HG03039 (cell line): Measurements from ENCODE around the gene DCAF8.

ENCODE experiments used
- ATAC-seq: cut with Tn5 transposase; IDR thresholded peaks from one replicate; pipeline ENCODE4 v1.9.1; 2021; ENCODE audit warnings: mild to moderate bottlenecking, moderate library complexity; ENCODE audit not compliant: unreplicated experiment

DCAF8 gene

DNA sequence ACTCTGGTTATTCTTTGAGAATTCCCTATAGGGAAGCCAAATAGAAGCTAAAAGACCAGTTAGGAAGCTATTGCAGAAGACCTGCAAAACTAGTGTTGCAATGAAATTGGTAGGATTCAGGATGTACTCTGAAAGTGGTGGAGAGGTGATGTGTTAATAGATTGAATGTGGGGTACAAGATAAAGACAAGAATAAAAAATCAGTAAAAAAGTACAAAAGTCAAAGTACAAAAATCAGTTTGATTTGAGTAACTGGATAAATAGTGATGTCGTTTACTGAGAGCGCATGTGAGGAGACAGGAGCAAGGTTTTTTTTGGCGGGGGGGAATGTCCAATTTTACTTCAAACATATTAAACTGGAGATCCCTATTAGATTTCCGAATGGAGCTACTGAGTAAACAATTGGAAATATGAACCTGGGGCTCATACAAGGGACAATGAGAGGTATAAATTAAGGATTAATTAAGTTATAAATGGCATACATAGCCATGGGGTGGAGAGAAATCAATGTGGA is 2.5 kb upstream of the DCAF8 start:
- no peak for ATAC-seq

DNA sequence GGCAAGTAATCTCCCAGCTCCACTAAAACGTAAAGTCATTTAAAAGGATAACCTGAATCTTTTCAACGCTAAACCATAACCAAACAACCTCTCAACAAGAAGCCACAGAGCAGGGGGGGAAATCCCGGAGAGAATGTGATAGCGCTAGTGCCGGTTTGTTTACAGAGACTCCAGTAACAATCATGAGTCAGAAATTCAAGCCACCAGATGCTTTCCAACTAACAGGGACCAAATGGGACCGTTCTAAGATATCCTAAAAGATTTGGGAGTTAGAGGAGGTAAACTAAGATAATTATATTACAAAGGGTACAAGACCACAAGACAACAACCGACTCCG is 825 bp downstream of the DCAF8 start:
- ATAC-seq: peak; percentile 26

DNA sequence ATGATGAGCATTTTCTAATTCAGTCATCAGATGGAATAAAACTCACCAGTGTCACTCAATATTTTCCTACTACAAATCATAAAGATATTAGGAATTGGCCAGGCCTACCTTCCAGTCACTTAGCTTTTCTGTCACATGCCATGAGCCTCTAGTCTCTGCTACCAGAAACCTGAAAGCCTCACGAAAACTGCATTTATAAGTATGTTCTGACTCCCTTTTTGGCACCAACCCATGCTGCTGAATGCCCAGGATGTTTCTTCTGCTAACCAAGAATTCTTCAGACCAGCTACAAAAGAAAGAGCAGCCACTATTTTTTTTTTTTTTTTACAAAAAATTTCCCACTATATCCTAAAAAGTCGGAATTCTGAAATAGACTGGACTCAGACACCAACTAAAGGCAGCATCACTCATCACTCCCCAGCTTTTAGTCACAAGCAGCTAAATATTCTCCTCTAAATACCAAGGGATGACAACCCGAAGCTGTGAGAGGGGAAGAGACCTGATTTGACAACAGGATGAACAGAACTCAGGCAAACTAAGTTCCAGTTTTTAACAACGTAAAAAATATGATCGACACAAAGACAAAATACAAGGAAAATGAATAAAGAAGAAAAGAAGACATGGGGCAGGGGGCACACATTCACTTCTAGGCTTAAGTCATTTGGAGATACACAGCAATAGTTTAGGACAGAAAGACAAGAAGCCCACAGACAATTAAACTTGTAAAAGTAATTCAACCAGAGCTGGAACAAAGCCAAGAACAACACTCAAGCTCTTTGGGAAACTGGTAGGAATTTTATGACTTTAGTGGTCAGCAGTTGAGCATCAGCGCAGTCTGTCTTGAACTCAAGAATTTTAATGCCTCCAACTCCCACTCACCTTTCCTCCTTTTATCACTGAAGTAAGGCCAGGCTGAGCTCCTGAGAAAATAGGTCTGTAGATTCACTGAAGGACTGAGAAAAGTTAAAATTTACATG is 1.7 kb downstream of the DCAF8 start:
- no peak for ATAC-seq

DNA sequence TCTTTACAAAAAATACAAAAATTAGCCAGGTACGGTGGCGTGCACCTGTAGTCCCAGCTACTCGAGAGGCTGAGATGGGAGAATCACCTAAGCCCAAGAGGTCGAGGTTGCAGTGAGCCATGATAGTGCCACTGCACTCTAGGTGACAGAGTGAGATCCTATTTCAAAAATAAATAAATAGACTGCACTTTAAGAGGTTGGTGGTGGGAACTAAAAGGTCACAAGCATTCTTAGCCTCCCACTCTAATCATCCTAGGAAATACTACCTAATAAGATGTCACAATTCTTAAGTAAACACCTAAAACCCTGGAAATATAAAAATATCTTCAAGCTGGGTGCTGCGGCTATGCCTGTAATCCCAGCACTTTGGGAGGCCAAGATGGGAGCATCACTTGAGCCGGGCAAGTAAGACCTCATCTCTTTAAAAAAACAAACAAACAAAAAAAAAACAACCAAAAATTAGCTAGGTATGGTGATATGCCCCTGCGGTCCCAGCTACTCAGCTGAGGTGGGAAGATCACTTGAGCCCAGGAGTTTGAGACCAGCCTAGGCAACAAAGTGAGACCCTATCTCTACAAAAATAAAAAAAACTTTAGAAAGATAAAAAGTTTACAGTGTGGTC is 4.1 kb downstream of the DCAF8 start:
- no peak for ATAC-seq

DNA sequence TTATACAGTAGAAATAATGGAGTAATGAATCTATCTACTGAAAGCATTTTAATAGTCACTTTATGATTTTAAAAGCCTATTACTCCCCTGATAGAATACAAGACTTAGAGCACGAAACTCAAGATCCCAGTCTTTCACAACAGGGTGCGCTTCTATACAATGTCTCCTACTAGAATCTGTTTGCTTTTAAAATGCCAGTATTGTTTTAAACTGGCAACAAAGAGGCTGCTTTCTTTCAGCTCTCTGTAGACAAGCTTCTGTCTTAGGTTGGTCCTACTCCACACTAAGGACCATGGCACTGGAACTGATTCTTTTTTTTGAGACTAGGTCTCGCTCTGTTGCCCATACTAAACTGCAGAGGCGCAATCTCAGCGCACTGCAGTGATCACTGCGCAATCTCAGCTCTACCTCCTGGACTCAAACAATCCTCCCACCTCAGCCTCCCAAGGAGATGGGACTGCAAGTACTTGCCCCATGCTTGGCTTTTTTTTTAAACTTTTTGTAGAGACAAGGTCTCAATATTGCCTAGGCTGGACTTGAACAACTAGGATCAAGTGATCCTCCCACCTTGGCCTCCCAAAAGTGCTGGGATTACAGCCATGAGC is 4.8 kb downstream of the DCAF8 start:
- ATAC-seq: no peak

DNA sequence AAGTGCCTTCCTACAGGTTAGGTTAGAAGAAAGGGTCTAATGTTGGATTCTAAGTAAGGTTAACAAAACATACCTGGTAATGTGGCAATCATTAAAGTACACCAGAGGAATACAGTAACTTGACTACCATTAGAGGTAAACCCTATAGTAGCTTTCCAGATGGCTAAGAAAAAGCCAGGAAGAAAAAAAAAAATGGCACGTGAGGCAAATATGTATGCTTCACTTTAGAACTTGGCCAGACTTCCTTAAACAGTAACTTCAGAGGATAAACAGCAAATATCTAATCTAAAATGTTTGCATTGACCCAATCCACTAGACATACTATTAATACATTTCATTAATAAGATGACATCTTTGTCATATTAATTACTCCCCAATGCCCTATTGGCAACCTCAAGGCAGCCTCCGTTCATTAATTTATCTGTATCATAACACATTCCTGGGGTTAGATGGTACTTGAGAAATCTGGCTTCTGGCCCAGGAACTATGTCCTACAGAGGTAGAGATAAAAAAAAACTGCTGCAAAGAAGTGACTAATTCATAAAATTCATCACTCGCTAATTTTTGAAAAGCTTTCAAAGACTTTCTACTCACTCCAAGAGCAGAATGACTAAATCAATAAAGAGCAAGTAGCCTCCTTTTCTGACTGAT is 5.8 kb downstream of the DCAF8 start:
- ATAC-seq: no peak

DNA sequence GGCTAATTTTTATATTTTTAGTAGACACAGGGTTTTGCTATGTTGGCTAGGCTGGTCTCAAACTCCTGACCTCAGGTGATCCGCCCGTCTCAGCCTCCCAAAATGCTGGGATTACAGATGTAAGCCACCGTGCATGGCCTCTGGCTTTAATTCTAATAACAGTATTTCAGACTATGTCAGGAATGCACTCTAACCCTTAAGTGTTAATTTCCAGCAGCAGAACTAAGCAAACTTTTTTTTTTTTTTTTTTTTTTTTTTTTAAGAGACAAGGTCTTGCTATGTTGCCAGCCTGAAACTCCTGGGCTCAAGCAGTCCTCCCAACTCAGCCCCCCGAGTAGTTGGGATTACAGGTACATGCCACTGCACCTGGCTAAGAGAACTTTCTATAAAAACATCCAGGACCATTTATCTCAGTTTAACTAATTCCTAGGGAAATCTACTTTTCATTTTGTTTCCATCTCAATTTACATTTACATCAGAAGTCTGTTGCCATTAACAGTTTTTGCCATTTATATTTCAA is 6.5 kb downstream of the DCAF8 start:
- no peak for ATAC-seq

DNA sequence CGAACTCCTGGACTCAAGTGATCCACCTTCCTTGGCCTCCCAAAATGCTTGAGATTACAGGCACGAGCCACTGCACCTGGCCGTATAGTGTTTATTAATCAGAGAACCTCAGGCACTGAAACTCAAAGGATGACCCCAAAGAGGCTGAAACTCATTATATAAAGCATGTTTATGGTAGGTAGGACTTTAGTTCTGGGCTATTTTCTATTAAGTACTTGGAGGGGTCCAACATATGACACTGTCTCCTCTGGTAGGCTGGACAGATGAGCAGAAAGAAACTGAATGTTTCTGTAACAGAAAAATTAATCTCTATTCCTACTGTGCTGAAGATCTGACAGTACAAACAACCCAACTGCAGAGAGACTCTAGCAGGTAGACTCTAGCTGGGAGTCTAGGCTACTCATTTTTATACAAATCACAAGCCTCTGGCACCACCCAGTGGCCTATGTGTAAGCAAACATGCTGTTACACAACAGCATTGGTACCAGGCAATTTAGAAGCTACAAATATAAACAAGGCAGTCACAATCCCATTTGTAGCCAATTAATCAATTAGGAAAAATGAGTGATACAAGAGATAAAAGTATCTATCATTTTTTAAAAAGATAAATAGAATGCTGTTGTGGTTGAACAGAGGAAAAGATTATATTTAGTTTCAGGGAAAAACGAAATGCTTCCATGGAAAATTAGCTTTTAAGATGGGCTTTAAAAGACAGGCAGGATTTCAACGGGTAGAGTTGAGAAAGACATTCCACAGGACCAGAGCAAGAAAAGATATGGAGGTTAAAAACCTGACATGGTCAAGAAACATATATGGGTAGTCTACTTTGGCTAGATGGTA is 10.4 kb downstream of the DCAF8 start:
- ATAC-seq: peak; percentile 68

DNA sequence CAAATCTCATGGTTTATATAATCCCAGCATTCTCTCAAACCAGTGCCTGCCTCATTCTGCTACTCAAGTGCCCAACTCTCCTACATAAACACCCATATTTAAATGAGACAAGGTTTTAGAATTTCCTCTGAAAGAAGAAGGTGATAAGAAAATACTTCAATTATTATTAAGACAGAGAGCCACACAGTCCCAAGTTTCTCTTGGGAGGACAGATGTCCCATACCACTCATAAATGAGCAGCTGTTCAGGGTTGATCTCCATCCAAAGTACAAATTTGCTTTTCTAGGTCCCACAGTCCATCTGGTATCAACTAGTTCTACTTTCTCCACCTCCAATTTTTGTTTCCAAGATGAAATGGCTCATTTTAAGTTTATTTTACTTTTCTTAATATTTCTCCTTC is 11.3 kb downstream of the DCAF8 start:
- ATAC-seq: no peak

DNA sequence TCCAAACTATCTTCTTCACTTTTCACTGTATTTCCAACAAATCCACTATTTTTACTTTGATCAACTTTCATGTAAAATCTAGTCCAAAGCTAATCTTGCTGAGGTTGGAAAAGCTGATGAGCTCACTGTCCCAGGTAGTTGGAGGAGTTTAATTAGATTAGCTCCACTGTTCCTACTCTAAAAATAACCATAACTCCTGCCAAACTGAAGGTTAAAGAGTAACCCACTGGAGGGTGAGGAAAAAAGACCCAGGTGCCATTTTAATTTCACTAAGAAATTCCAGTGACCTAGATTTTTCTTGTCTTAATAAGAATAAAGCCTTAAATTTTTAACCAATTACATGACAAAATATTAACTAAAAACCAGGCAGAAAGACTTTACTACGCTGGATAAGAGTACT is 15.3 kb downstream of the DCAF8 start:
- ATAC-seq: no peak

DNA sequence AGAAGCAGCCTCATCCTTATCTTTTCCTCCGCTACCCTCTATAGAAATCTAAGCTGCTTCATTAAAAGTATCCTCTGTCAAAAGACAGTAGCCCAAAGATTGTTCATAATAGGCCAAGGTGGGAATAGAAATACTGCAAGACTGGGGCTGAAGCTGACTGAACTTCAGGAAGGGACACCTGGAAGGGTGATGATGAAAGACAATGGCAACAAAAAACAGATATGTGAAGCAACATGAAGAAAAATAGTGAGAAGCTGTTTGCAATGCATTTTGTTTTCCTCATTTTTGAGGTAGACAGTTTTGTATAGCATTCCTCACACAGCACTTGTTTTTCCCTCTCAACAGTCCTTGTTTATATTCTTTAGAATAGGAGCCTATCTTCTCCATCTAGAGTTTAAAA is 16.9 kb downstream of the DCAF8 start:
- no peak for ATAC-seq

DNA sequence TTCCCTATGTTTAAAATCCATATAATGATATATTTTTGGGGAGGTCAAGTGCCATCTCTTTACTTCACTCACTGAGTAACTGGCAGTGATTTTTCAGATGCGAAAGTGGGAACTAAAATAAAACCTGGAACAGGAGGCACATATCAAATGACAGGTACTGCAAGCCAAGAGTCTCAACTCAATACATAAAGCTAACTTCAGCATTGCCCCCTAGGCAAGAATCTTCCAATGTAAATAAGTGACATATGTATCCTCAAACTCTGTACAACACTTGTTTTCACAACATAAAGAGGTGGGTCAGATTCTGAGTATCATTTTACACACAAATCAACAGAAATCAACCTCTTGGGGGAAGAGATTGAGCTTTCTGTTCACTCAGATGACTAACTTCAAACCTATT is 18.1 kb downstream of the DCAF8 start:
- ATAC-seq: no peak

DNA sequence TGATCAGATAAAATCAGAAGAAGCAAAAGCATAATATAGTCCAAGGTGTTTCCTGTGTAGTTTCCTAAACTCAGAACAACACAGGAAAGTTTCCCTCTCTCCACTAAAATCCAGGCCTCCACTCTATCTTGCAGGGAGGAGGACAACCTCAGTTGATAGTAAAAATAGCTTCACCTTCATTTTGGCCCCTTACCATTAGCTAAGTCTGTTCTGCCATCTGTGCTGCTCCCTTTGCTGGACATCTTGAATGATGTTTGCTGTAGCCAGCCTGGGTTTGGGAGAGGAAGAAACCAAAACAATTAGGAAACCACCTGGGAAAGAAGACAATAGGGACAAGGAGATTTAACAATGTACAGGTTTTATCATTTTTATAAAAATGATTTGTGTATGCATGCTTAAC is 18.6 kb downstream of the DCAF8 start:
- no peak for ATAC-seq

DNA sequence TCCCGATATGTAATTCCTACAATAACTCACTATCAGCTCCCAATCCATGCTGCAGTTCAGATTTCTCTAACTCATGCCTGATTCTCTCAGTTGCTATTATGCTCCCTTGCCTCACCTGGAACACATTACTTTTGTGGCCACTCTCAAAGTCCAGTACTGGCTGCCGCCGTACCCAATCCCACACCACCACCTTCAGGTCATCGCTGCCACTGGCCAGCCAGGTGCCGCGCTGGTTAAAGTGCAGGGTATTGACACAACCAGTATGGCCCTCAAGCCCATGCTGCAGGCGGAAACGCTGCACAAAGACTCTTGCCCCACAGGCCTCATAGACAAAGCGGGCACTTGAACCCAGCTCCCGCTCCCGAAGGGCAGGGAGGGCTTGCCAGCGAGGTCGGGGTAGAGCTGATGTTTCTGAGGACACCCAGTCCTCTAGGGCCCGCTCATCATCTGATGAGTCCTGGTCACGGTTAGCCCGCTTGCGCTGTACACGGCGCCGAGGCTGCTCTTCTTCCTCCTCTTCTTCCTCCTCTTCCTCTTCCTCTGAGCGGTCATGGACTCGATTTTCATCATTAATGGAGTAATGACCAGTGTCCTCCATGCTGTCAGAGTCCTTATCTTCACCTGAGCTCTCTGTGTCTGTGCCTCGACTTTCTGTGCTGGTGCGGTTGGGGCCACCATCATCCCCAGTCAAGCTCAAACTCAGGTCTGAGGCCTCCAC is 22.6 kb downstream of the DCAF8 start:
- ATAC-seq: no peak

DNA sequence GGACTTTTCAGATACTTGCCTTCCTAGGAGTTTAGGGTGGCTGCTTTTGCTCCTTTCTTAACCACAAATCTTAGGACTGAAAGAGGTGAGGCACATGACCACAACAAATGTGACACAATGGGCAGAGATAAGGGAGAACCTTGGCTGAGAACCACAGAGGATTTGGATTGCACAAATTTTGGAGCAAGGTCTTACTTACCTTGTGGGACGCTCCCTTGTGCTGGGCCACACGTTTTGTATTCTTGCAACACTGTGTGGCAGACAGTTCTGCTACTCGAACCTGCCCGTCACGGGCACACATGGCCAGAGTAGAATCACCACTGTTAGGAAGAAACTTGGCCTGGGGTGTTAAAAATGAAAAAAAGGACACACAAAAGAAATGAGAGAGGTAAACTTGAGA is 23.9 kb downstream of the DCAF8 start:
- ATAC-seq: no peak

DNA sequence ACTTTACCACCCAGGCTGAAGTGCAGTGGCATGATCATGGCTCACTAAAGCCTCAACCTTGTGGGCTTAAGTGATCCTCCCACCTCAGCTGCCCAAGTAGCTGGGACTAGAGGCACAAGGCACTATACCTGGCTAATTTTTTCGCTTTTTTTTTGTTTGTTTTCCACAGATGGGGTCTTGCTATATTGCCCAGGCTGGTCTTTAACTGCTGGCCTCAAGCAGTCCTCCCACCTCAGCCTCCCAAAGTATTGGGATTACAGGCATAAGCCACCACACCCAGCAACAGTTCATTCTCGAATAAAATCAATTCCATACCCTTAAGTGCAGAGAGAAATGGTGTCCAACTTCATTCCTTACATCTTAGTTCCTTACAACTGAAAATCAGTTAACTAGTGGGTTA is 24.8 kb downstream of the DCAF8 start:
- no peak for ATAC-seq

DNA sequence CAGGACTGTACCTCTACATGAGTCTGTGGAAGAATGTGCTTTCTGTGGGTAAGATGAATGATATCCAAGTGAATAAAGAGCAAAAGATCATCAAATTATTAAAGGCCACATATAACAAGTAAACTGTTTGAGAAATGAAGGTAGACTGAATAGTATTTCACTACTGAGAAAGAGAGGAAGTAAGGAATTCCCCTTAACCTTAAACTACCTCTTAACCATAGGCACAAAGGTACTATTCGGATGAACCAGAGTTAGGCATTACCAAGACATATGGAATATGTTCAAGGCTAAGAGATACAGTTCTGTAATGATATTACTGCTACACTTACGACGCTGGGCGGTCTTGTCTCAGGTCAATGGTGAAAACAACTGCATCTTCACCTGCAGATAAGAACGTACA is 25.5 kb downstream of the DCAF8 start:
- ATAC-seq: no peak

DNA sequence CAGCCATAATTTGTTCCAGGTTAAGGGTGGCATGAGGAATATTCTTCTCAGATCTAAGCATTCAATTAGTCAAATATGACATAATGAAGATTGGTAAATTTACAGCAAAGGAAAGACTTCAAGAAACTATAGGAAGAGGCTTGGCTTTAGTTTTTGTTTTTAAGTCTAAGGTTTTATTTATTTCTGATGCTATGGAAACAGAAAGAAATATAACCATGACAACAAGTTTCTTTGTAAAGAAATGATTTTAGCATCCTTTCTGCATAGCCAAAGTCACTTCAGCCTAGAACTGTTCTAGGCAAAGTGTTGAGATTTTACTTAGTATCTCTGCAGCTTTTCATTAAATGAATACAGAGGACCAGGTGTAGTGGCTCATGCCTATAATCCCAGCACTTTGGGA is 29.4 kb downstream of the DCAF8 start:
- ATAC-seq: no peak

DNA sequence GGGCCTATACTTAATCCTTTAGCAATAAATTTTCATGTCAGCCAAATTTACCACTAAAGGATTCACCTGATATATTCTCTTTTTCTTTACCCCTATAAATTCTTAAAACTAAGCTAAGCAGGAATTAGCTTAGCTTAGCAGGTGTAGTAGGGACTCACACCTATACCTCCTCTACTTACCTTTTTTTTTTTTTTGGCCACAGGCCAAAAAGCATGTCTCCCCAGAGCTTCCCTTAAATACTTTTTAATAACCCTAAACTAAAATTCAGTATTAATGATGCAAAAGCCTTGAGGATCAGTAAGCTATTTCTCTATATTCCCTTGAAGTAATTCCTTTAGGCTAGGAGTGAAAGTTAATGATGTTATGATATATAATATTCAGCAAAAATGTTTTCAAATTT is 33.9 kb downstream of the DCAF8 start:
- no peak for ATAC-seq

DNA sequence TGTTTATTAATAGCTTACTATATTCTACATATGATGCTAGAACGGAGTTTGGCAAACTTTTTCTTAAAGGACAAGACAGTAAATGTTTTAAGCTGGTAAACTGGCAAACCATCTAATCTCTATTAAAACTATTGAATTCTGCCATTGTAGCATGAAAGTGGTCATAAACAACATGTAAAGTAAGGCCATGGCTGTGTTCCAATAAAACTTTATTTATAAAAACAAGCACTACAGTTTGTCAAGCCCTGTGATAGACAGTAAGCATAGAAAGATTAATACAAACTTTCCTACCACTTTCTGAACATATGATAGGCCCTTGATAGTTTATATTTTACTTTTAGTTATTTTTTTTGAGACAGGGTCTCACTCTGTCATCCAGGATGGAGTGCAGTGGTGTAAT is 34.8 kb downstream of the DCAF8 start:
- ATAC-seq: no peak
